Adrenal gland (tissue), 12 donors: ENCODE results near the gene CES1. TPM values are rescaled to one million over a fixed set of nuclear protein-coding genes. Genes with fewer than 3 reads are reported as not detected.
A peak's percentile ranks its signal among the peaks of the same experiment; 100 is the strongest.
"Not testable (repeated sequence)": the region's sequence is repeated elsewhere in the genome, so short reads cannot be mapped to it uniquely, and the experiment has no call there.

Experiments used
- DNase-seq, 7 donors: peaks; one replicate each; pipeline ENCODE4 v3.0.0-alpha.2; 2019 to 2020
- H3K27ac ChIP-seq, 5 donors: fragments of 200-600 bp; sonication (generic) in 4 of 5; 1 replicate in 3 of 5; 2 replicates in 2 of 5; pipeline versions ENCODE4 v1.5.1 to v1.8.0; 2016 to 2020; ENCODE audit warnings: mild to moderate bottlenecking in 1 of 5
- H3K27me3 ChIP-seq: fragments of 200-600 bp; 2 replicates; pipeline ENCODE4 v1.8.0; 2021
- H3K36me3 ChIP-seq, 2 donors: fragments of 200-600 bp; replicated peaks in 1 of 2; 1 replicate in 1 of 2; 2 replicates in 1 of 2; pipeline versions ENCODE4 v1.5.1 to v1.8.0; 2018 to 2022
- H3K4me1 ChIP-seq, 2 donors: fragments of 200-600 bp; replicated peaks in 1 of 2; 1 replicate in 1 of 2; 2 replicates in 1 of 2; pipeline versions ENCODE4 v1.5.1 to v1.8.0; 2018 to 2021
- H3K4me3 ChIP-seq, 4 donors: fragments of 200-600 bp; sonication (generic) in 3 of 4; one replicate each; pipeline ENCODE4 v1.5.1; 2016 to 2018
- H3K9me3 ChIP-seq, 3 donors: fragments of 200-600 bp; sonication (generic) in 1 of 3; replicated peaks in 1 of 3; 1 replicate in 2 of 3; 2 replicates in 1 of 3; pipeline versions ENCODE4 v1.5.1 to v1.8.0; 2016 to 2021
- POLR2A ChIP-seq, 2 donors: fragments of 450-650 bp; IDR thresholded peaks; one replicate each; pipeline ENCODE4 v1.6.1; 2017; ENCODE audit warnings: antibody characterized with exemption in 2 of 2, mild to moderate bottlenecking in 2 of 2, moderate library complexity in 1 of 2
- WGBS, 4 donors: extraction: QIAGEN DNeasy Blood & Tissue Kit in 2 of 4; methylation state at CpG; one replicate each; pipeline versions ENCODE4 v1.1.5 to v1.1.7; 2013 to 2017; 5-methylcytosine and 5-hydroxymethylcytosine counted together
- intact Hi-C, 2 donors: fragments of 100-400 bp; cut with DNase I; formaldehyde crosslinking; loops; one replicate each; pipeline versions ENCODE4 v1.14.1 to v1.15.0; 2022 to 2023
- polyA plus RNA-seq, 3 donors: library from polyadenylated mRNA; stranded (reverse); fragments of 200-250 nt in 2 of 3; fragments of 350-450 nt in 1 of 3; fragmentation: Illumina TruSeq in 1 of 3; extraction: RNeasy Lipid Tissue Mini Kit (QIAGEN cat#74804) in 1 of 3; gene quantifications; one replicate each; pipeline ENCODE4 v1.2.3, GENCODE V29; 2013 to 2014
- total RNA-seq, 9 donors: library from RNA; depleted of rRNA in 4 of 9; stranded (reverse); fragments of >200 nt in 4 of 9; fragments of 120-200 nt in 1 of 9; fragmentation: NEBNext Ultra II Directional in 1 of 9; extraction: Animal tissue kit (Norgen Biotek cat#: 25700) in 1 of 9; gene quantifications; one replicate each; pipeline versions ENCODE4 v1.1.0 to v1.2.4, GENCODE V29; 2013 to 2023
- TF ChIP-seq, protein P1 (sequence below), 6 experiments: fragments of 450-650 bp in 4 of 6; fragments of 200-600 bp in 2 of 6; sonication (generic) in 1 of 6; IDR thresholded peaks; 1 replicate in 5 of 6; 2 replicates in 1 of 6; pipeline versions ENCODE4 v1.5.1 to v1.8.0; 2016 to 2021; ENCODE audit warnings: antibody characterized with exemption in 6 of 6, mild to moderate bottlenecking in 2 of 6, moderate library complexity in 1 of 6
- donor health status: healthy with polysubstance abuse.
- donor health status: Bipolar disorder and iron deficiency.
- donor health status: DM: yes; HTN: yes; CAD: no.
- donor health status: DM: no; HTN: no; CAD: no.
- donor health status: DM: no; HTN: no; CAD: no.
- donor health status: DM: yes; HTN: yes; CAD: no.

The CES1 gene
- total and polyA plus RNA-seq, 12 donors = 0.11 to 103 (median 18.9) TPM

- intact Hi-C loops, H3K9me3 ChIP-seq, DNase-seq, H3K4me3 ChIP-seq, H3K4me1 ChIP-seq, H3K27ac ChIP-seq, H3K36me3 ChIP-seq, H3K27me3 ChIP-seq: not testable (repeated sequence)
- WGBS, 4 donors = no CpG with 5 or more reads among the region's 11 CpGs
These were observed 39.9 kb downstream of the CES1 start for GRCh38 chr16:55792934-55793374.

DNA sequence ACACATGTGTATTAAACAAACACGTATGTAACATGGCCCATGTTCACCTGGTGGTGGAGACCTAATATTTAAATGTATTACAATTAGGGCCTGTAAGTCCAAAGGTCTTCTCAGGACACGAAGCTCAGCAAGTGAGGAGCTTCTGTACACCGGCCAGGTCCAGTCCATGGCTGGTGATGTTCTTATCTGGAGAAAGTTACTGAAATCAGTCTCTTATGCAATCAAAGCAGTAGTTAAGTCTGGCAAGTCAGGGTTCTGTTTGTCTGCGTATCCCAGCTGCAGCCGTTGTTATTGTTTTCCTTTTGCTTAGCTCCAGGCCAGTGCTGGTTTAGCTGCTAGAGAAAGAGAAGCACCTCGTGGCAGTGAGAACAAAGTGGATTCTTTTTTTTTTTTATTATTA is 41.4 kb downstream of the CES1 start:
- WGBS, 4 donors = no CpG with 5 or more reads among the region's 6 CpGs
- H3K27me3 ChIP-seq, H3K27ac ChIP-seq, H3K4me1 ChIP-seq, H3K36me3 ChIP-seq, intact Hi-C loops, H3K4me3 ChIP-seq, H3K9me3 ChIP-seq, DNase-seq: not testable (repeated sequence)

DNA sequence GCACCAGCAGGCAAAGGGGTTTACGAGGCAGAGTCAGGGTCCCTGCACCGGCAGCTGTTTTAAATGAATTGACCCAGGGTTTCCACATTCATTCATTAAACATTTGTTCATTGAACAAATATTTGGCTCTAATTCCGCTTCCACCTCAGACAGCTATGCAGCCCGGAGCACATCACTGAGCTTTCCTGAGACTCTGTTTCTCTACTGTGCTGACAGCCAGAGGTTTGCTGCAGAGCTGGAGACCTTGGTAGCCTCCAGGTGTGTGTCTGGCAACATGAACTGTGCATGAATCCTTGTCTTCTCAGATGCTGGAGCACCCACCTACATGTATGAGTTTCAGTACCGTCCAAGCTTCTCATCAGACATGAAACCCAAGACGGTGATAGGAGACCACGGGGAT is 42.7 kb downstream of the CES1 start:
- peak in 1 of 7 donors; percentile 24 for DNase-seq
- H3K27me3 ChIP-seq, intact Hi-C loops, H3K27ac ChIP-seq, H3K4me1 ChIP-seq, H3K36me3 ChIP-seq, H3K4me3 ChIP-seq, H3K9me3 ChIP-seq: not testable (repeated sequence)
- WGBS, 4 donors = 40 to 80% (median 74%) methylated on average over 1 to 2 of the region's 7 CpGs; no CpG with 5 or more reads in 1 of the 4 donors

DNA sequence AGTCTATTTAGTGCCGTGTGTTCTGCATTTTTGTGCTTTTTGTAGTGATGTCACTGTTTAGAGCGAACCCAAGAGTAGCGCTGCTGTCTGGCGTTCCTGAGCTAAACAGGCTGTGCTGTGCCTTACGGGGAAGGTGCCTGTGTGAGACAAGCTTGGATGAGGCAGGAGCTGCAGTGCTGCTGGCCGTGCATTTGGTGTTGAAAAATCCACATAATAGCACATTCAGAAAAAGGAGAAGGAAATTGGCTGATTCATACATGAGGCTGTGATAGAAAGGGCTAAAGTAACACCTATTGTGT is 50.2 kb downstream of the CES1 start:
- H3K9me3 ChIP-seq, intact Hi-C loops, H3K27ac ChIP-seq, H3K36me3 ChIP-seq, H3K4me1 ChIP-seq, H3K4me3 ChIP-seq, H3K27me3 ChIP-seq, DNase-seq: not testable (repeated sequence)
- 40 to 56% (median 50%) methylated on average over 1 to 2 of the region's 6 CpGs; no CpG with 5 or more reads in 1 of the 4 donors for WGBS, 4 donors

GRCh38 chr16:55782091-55782792 is 50.7 kb downstream of the CES1 start:
- H3K27me3 ChIP-seq, intact Hi-C loops: not testable (repeated sequence)
- WGBS, 4 donors = 59 to 70% (median 64%) methylated on average over 6 of the region's 6 CpGs

DNA sequence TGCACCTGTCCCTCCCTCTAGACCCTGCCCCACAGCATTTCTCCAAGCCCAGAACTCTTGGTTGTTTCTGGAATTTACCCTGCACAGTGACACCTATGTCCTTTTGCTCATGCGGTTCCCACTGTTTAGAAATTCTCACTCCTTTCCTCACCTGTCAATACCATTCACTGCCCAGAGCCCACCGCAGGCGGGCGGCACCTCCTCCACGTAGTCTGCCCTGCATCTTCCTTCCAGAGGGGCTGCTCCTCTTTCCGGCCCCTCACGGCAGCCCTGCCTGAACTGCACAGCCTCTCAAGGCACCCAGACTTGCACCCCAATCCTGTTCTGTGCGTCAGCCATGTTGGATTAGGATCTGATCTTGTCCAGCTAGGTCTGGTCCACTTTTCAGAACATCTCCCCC is 51.4 kb downstream of the CES1 start:
- intact Hi-C loops, H3K27me3 ChIP-seq, H3K9me3 ChIP-seq, H3K36me3 ChIP-seq, H3K4me3 ChIP-seq, H3K4me1 ChIP-seq, H3K27ac ChIP-seq: not testable (repeated sequence)
- peak in 1 of 7 donors; percentile 9 for DNase-seq
- WGBS, 4 donors = 70 to 85% (median 78%) methylated on average over 7 to 8 of the region's 8 CpGs

More at GRCh38 chr16:55782091-55782792, 50.7 kb downstream of the CES1 start:
- H3K4me1 ChIP-seq, H3K9me3 ChIP-seq, H3K27ac ChIP-seq, DNase-seq, H3K36me3 ChIP-seq, H3K4me3 ChIP-seq: not testable (repeated sequence)

- H3K27ac ChIP-seq, H3K4me1 ChIP-seq, H3K9me3 ChIP-seq, H3K36me3 ChIP-seq, H3K27me3 ChIP-seq, H3K4me3 ChIP-seq, intact Hi-C loops: not testable (repeated sequence)
- 55 to 83% (median 61%) methylated on average over 1 to 4 of the region's 4 CpGs for WGBS, 4 donors
- DNase-seq = peak in 1 of 7 donors; percentile 3
These were observed 52.8 kb downstream of the CES1 start for GRCh38 chr16:55780095-55780407.

DNA sequence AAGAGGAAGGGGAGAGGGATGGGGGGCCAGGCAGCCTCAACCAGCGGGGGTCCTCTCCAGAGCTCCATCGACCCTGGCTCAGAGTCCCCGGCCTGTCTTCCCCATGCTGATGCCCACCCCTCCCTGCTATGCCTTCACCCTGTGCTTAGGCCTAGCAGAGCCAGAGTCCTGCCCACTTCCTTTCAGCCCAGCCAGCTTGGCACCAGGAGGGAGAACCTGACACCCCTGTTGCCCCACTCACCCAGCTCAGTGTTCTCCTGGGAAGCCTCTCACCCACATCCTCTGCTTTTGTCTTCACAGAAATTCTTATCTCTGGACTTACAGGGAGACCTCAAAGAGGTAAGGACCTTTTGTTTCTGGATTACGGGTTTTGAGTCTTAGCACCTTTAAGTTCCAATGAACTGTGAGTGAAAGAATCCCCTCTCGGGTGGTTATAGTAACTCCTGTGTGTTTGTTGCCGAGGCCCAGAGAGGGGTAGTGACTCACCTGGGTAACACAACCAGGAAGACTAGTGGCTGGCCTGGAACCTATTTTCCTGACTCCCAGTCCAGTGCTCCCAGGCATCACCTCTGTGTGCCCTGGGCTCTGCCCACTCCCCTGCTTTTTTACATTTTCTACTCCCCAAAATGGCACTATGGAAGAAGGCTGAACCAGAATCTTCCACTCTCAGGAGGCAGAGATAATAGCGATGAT is 53.3 kb downstream of the CES1 start:
- no peak overlapping the region for H3K4me3 ChIP-seq
- WGBS, 4 donors = 64 to 74% (median 70%) methylated on average over 4 to 7 of the region's 7 CpGs
- intact Hi-C loops = no loop called here
- no peak for DNase-seq
- TF ChIP-seq, protein P1, sequence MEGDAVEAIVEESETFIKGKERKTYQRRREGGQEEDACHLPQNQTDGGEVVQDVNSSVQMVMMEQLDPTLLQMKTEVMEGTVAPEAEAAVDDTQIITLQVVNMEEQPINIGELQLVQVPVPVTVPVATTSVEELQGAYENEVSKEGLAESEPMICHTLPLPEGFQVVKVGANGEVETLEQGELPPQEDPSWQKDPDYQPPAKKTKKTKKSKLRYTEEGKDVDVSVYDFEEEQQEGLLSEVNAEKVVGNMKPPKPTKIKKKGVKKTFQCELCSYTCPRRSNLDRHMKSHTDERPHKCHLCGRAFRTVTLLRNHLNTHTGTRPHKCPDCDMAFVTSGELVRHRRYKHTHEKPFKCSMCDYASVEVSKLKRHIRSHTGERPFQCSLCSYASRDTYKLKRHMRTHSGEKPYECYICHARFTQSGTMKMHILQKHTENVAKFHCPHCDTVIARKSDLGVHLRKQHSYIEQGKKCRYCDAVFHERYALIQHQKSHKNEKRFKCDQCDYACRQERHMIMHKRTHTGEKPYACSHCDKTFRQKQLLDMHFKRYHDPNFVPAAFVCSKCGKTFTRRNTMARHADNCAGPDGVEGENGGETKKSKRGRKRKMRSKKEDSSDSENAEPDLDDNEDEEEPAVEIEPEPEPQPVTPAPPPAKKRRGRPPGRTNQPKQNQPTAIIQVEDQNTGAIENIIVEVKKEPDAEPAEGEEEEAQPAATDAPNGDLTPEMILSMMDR (IDR thresholded peaks at IDR 0.05) = no peak
- TF ChIP-seq POLR2A (IDR thresholded peaks at IDR 0.05) = no peak
- H3K9me3 ChIP-seq = no peaks in the 10 kb centered on the region
- no peaks in the 10 kb centered on the region for H3K36me3 ChIP-seq
- H3K4me1 ChIP-seq = no peaks in the 10 kb centered on the region
- H3K27ac ChIP-seq = no peak overlapping the region
- no peaks in the 10 kb centered on the region for H3K27me3 ChIP-seq
